NCI-H1105 (cell line): ENCODE results near the gene RARRES2.

Source experiments
- DNase-seq: peaks from one replicate; lab custom pipeline; 2025; lab: John Stamatoyannopoulos, UW

Gene RARRES2

DNA sequence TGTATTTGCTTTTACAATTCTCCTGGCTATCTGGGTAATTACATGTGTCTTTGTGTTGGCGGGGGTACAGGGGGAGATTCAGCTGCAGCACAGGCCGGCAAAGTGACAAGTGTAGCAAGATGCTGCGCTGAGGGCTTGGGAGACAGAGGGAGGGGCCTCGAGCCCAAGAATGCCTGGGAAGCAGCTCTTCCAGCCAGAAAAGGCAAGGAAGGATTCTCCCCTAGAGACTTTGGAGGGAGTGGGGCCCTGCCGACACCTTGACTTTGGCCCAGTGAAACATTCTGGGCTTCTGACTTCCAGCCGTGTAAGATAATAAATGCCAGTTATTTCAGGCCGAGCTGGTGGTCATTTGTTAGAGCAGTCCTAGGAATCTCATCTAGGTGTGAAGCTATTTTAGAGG, 20.0 kb upstream of the RARRES2 start:
- no peak for DNase-seq

GRCh38 chr7:150360363-150361058, 19.1 kb upstream of the RARRES2 start:
- no peak for DNase-seq

DNA sequence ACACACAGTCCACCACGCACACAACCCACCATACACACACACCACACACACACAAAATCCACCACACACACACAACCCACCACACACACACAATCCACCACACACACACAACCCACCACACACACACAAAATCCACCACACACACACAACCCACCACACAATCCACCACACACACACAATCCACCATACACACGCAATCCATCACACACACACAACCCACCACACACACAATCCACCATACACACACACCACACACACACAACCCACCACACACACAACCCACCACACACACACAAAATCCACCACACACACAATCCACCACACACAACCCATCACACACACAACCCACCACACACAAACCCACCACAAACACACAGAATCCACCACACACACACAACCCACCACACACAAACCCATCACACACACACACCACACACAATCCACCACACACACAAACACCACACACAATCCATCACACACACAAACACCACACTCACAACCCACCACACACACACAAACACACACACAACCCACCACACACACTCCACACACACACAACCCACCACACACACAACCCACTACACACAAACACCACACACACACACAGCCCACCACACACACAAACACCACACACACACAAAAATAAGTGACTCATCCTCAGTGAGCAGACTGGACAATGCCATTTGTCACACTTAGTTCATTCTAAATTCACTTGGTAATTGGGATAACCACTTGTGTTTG, 18.4 kb upstream of the RARRES2 start:
- DNase-seq, result no peak

DNA sequence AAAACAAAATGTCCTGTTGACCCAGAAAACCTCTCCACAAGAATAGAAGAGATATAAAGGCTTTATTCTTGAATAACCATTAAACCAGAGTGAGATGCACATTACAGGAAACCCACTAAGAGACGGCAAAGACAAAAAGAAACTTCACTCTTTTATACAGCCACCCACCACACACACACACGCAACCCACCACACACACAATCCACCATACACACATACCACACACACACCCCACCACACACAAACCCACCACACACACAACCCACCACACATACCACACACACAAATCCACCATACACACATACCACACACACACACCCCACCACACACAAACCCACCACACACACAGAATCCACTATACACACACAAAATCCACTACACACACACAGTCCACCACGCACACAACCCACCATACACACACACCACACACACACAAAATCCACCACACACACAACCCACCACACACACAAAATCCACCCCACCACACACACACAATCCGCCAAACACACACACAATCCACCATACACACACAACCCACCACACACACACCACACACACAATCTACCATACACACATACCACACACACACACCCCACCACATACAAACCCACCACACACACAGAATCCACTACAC, 17.7 kb upstream of the RARRES2 start:
- DNase-seq, result no peak

- DNase-seq, result no peak
These were observed 17.0 kb upstream of the RARRES2 start for GRCh38 chr7:150358433-150358832.

DNA sequence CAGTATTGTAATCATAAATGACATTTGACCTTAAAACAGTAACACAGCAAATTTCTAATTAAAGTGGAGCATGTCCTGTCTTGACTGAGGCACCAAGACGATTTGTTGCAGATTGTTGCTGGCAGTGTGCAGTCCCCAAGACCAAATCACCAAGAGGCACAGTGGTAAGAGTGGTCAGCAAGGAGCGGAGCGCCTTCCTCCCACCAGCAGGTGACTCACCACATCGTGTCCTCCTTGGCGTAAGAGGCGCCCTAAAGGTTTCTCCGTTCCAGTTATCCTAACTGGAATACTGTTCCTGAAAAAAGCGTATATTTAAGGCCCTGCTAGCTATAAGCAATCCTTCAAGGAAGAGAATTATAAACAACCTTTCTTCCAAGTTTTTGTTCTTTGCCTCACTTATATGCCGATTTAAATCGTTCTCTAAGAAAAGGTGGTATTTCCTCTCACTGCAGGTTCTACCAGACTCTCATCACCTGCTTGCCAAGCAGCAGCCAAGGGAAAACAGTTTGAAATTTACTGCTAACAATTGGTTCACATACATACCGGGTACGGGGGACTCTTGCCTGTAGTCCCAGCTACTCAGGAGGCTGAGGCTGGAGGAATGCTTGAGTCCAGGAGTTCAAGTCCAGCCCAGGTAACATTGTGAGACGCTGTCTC, 16.5 kb upstream of the RARRES2 start:
- DNase-seq, result no peak

- DNase-seq, result no peak
These were observed 15.8 kb upstream of the RARRES2 start for GRCh38 chr7:150357270-150357669.

DNA sequence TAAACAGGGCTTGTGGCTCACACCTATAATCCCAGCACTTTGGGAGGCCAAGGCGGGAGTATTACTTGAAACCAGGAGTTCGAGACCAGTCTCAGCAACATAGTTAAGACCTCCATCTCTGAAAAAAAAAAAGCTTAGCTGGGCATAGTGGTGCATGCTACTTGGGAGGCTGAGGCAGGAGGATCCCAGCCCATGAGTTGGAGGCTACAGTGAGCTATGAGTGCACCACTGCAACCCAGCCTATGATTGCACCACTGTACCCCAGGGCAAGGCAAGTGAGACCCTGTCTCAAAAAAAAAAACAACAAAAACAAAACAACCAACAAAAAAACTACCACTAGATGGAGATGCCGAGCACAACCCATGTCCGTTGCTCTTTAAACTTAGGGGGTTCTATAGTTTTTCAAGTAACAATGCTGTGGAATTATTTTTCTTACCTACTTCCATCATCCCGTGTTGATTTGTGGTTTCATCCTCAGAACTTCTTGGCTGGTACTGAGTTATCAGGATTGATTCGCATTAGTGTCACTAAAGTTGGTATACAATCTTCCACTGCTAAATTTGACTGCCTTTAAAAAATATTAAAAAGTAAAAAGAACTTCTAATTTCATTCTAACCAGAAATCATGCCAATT, 15.0 kb upstream of the RARRES2 start:
- DNase-seq, result peak; percentile 35

GRCh38 chr7:150355666-150356059, 14.2 kb upstream of the RARRES2 start:
- DNase-seq, result no peak

DNA sequence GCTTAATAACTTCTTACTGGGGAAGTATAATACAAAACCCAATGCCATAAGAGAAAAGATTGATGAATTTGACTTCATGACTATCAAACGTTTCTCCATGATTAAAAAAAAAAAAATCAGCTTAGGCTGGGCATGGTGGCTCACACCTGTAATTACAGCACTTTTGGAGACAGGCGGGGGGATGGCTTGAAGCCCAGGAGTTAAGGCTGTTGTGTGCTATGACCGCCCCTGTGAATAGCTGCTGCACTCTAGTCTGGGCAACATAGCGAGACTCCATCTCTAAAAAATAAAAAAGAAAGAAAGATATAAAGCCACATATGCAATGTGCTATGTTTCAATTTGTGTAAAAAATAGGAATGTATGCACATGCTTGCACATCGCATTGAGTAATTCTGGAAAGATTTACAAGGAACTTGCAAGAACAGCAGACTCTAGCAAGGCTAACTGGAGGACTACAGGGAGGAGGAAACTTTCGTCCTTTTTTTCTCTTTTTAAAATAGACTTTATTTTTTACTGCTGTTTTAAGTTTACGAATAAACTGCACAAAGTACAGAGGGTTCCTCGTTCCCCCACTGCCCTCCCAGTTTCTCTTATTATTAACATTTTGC, 10.3 kb upstream of the RARRES2 start:
- no peak for DNase-seq

GRCh38 chr7:150346922-150347321, 5.5 kb upstream of the RARRES2 start:
- no peak for DNase-seq

GRCh38 chr7:150345012-150345411, 3.6 kb upstream of the RARRES2 start:
- no peak for DNase-seq

- DNase-seq, result no peak
These were observed 2.9 kb upstream of the RARRES2 start for GRCh38 chr7:150344299-150344698.

- DNase-seq, result no peak
These were observed 1.8 kb upstream of the RARRES2 start for GRCh38 chr7:150343225-150343624.

- DNase-seq, result no peak
These were observed 636 bp upstream of the RARRES2 start for GRCh38 chr7:150342121-150342408.

- no peak for DNase-seq
These were observed 560 bp downstream of the RARRES2 start for GRCh38 chr7:150340875-150341262.

GRCh38 chr7:150340024-150340749, 1.2 kb downstream of the RARRES2 start:
- no peak for DNase-seq

DNA sequence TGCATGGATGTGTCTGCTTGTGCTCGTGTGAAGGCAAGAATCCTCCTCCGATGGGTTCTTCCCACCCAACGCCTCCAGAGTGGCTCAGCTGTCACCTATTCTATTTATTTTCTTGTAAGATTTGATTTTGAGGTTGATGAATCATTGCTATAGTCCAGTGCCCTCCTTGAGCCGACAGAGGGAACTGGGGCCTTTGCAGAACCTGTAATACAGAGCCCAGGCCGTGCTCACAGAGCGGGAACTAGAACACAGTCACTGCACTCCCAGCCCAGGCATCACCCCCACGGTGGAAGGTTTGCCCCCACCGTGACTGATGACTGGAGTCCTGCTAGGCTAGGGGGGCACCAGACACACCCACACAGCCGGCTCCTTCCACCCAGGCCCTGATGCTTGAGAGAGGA, 2.0 kb downstream of the RARRES2 start:
- DNase-seq, result no peak

DNA sequence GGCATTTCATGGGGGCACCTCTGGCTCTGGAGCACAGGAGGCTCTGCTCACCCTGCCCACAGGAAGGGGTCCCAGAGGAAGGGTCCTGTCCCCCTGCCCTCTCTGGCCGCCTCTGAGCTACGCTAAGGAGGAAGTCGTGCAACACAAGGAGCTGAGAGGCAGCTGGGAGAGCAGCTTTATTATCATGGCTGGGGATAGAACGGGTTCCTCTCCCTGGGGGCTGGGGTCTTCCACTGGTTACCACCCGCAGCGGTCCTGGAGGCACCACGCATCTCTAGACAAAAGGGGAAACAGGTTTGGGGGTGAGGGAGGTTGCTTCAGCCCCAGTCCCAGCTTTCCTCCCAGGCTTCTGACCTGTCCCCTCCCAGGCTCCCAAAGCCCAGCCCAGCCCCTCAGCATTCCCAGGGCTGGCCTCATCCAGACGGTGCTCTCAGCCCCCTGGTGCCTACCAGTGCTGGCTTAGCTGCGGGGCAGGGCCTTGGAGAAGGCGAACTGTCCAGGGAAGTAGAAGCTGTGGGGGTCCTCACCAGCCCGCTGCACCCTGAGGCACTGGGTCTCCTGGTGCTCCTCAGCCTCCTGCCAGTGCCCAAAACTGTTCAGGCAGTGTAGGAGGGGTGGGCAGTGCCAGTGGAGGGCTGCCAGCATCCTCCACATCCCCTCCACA, 3.1 kb downstream of the RARRES2 start:
- DNase-seq, result no peak

DNA sequence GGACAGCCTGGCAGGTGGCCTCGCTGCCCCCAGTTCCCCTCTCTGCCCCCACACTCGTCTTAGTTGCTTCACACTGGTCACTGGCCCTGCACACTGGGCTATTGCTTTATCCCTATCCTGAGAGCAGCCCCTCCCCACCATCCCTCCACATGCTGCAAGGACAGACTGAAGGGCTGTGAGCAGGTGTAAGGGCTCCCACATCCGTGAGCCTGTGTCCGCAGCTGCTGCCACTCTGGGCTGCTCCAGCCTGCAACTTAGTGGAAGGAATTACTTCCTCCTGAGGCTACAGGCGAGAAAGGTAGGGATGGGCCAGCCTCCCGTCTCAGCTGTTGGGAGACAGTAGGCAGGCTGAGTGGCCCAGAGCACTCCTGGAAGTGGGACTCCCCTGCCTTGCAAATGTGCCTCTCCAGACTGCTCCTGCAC, 3.8 kb downstream of the RARRES2 start:
- no peak for DNase-seq

- DNase-seq, result no peak
These were observed 4.2 kb downstream of the RARRES2 start for GRCh38 chr7:150337179-150337578.
